HepG2 (cell line): Measurements from ENCODE around the gene GPR137. TPM values are rescaled to one million over a fixed set of nuclear protein-coding genes. Genes with fewer than 3 reads are reported as not detected.
A peak's percentile ranks its signal among the peaks of the same experiment; 100 is the strongest.

Experiments
- ETV6 ChIP-seq: sonication (generic); formaldehyde crosslinking; conservative IDR thresholded peaks from 2 replicates; pipeline ENCODE4 v1.4.0; 2020; ENCODE audit warnings: missing genetic modification reagents
- FOXC1 ChIP-seq: sonication (generic); formaldehyde crosslinking; IDR thresholded peaks from 2 replicates; pipeline ENCODE4 v1.8.0; 2022; ENCODE audit warnings: mild to moderate bottlenecking, missing genetic modification reagents, borderline replicate concordance
- MAFG ChIP-seq: sonication (generic); formaldehyde crosslinking; IDR thresholded peaks from 2 replicates; pipeline ENCODE4 v1.5.1; 2020; ENCODE audit warnings: mild to moderate bottlenecking, missing genetic modification reagents
- MYNN ChIP-seq: sonication (generic); formaldehyde crosslinking; IDR thresholded peaks from 2 replicates; pipeline ENCODE4 v1.4.0; 2020; ENCODE audit warnings: mild to moderate bottlenecking, low read depth, missing genetic modification reagents
- NCOA5 ChIP-seq: sonication (generic); formaldehyde crosslinking; IDR thresholded peaks from 2 replicates; pipeline ENCODE4 v1.4.0; 2020; ENCODE audit warnings: missing genetic modification reagents
- TRIM22 ChIP-seq: fragments of 450-650 bp; IDR thresholded peaks from 2 replicates; pipeline ENCODE4 v1.6.1; 2017
- ZBTB25 ChIP-seq: IDR thresholded peaks from 2 replicates; pipeline ENCODE4 v1.6.1; 2018; ENCODE audit warnings: missing genetic modification reagents
- ZBTB42 ChIP-seq: sonication (generic); formaldehyde crosslinking; IDR thresholded peaks from 2 replicates; pipeline ENCODE4 v1.5.0; 2020; ENCODE audit warnings: mild to moderate bottlenecking, missing genetic modification reagents
- ZNF335 ChIP-seq: sonication (generic); formaldehyde crosslinking; IDR thresholded peaks from 2 replicates; pipeline ENCODE4 v1.4.0; 2020; ENCODE audit warnings: missing genetic modification reagents
- ZNF383 ChIP-seq: sonication (generic); formaldehyde crosslinking; IDR thresholded peaks from 2 replicates; pipeline ENCODE4 v1.4.0; 2020; ENCODE audit warnings: missing genetic modification reagents, mild to moderate bottlenecking, borderline replicate concordance
- ZNF441 ChIP-seq: sonication (generic); formaldehyde crosslinking; IDR thresholded peaks from 2 replicates; pipeline ENCODE4 v1.7.0; 2021; ENCODE audit warnings: missing genetic modification reagents, borderline replicate concordance
- ZNF605 ChIP-seq: sonication (generic); formaldehyde crosslinking; IDR thresholded peaks from 2 replicates; pipeline ENCODE4 v1.8.0; 2022; ENCODE audit warnings: mild to moderate bottlenecking, missing genetic modification reagents
- ZNF772 ChIP-seq: sonication (generic); formaldehyde crosslinking; IDR thresholded peaks from 2 replicates; pipeline ENCODE4 v1.5.0; 2020; ENCODE audit warnings: mild to moderate bottlenecking, missing genetic modification reagents
- ZNF879 ChIP-seq: sonication (generic); formaldehyde crosslinking; IDR thresholded peaks from 2 replicates; pipeline ENCODE4 v1.8.1; 2023; ENCODE audit warnings: missing genetic modification reagents
- polyA plus RNA-seq, 8 experiments: library from polyadenylated mRNA; depleted of rRNA in 3 of 8; stranded (reverse) in 7 of 8; unstranded in 1 of 8; fragments of >200 nt; fragmentation: Illumina TruSeq in 4 of 8; extraction: Trizol in 4 of 8; gene quantifications; 2 replicates each; pipeline versions ENCODE4 v1.2.1 to v1.2.3, GENCODE V29; 2011 to 2016; ENCODE audit warnings: low read depth in 4 of 8, missing spikeins in 1 of 8, mixed read lengths in 1 of 8; ENCODE audit not compliant: insufficient read depth in 1 of 8
- total RNA-seq, 5 experiments: library from RNA; depleted of rRNA; stranded (reverse); fragments of >200 nt; fragmentation: Illumina TruSeq; extraction: Trizol; gene quantifications; 2 replicates each; pipeline ENCODE4 v1.2.3, GENCODE V29; 2016; ENCODE audit warnings: low read depth in 1 of 5
- TF ChIP-seq, protein P1 (sequence below): sonication (generic); formaldehyde crosslinking; IDR thresholded peaks from 2 replicates; pipeline ENCODE4 v1.4.0; 2020; ENCODE audit warnings: missing genetic modification reagents, mild to moderate bottlenecking, borderline replicate concordance
- TF ChIP-seq, protein P2 (sequence below): sonication (generic); formaldehyde crosslinking; IDR thresholded peaks from 2 replicates; pipeline ENCODE4 v1.5.1; 2020; ENCODE audit warnings: missing genetic modification reagents, mild to moderate bottlenecking, borderline replicate concordance
- TF ChIP-seq, protein P3 (sequence below): IDR thresholded peaks from 2 replicates; pipeline ENCODE4 v1.6.1; 2012; ENCODE audit warnings: low read depth, low read length, improper control_type of control experiment
- TF ChIP-seq, protein P4 (sequence below): sonication (generic); formaldehyde crosslinking; IDR thresholded peaks from 2 replicates; pipeline ENCODE4 v1.5.0; 2020; ENCODE audit warnings: mild to moderate bottlenecking, missing genetic modification reagents

Gene GPR137
- total and polyA plus RNA-seq, 2 of the 13 experiments (the other 11 are each of a cell fraction or from before 2014, with no cell fraction given), result 8.5 to 13.2 TPM

DNA sequence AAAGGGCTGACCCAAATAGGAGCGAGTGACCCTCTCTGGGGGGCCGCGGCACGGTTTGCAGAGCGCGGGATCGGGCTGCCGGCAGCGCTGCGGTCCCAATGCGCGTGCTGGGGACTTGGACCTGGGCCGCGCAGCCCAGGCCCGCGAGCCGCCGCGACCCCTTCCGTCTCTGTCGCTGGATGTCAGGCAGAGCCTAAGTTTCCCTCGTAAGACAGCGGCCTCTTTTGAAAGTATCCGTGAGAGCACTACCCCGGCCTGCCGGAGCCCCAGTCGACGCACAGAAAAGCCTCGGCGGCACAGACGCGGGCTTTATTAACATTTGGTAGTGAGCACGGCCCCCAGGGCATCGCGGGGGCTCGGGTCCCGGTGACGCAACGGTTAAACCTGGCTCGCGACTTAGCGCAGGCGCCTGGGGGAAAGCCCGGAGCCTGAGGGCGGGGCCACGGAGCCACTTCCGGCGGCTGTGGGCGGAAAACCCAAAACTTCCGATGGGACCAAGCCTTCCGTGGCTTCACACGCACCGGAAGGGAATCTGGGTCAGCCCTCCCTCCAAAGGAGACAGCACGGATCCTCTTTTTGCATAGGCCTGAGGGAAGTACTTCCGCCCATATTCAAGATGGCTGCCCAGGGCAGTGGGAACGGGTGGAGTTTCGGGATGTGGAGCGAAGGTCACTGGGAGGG is 16.0 kb upstream of the GPR137 start (continued):
- TF ChIP-seq, protein P1, sequence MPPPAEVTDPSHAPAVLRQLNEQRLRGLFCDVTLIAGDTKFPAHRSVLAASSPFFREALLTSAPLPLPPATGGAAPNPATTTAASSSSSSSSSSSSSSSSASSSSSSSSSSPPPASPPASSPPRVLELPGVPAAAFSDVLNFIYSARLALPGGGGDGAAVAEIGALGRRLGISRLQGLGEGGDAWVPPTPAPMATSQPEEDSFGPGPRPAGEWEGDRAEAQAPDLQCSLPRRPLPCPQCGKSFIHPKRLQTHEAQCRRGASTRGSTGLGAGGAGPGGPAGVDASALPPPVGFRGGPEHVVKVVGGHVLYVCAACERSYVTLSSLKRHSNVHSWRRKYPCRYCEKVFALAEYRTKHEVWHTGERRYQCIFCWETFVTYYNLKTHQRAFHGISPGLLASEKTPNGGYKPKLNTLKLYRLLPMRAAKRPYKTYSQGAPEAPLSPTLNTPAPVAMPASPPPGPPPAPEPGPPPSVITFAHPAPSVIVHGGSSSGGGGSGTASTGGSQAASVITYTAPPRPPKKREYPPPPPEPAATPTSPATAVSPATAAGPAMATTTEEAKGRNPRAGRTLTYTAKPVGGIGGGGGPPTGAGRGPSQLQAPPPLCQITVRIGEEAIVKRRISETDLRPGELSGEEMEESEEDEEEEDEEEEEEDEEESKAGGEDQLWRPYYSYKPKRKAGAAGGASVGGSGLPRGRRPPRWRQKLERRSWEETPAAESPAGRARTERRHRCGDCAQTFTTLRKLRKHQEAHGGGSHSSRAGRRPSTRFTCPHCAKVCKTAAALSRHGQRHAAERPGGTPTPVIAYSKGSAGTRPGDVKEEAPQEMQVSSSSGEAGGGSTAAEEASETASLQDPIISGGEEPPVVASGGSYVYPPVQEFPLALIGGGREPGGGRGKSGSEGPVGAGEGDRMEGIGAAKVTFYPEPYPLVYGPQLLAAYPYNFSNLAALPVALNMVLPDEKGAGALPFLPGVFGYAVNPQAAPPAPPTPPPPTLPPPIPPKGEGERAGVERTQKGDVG, result no peak
- TF ChIP-seq MYNN (CRISPR knock-in tag) (no peak), ETV6 (peak; percentile 5; the same call in 1 of the 2 replicates), ZNF383 (CRISPR knock-in tag) (no peak), TRIM22 (no peak), ZBTB25 (CRISPR knock-in tag) (peak; percentile 95), NCOA5 (CRISPR knock-in tag) (no peak), ZNF441 (CRISPR knock-in tag) (no peak), ZBTB42 (CRISPR knock-in tag) (no peak), ZNF772 (CRISPR knock-in tag) (no peak; the same call in 1 of the 2 replicates), MAFG (CRISPR knock-in tag) (no peak), ZNF605 (CRISPR knock-in tag) (no peak), ZNF879 (CRISPR knock-in tag) (no peak), FOXC1 (CRISPR knock-in tag) (no peak; the same call in 1 of the 2 replicates), ZNF335 (CRISPR knock-in tag) (peak; percentile 78; the same call in 1 of the 2 replicates)
- TF ChIP-seq, protein P2, sequence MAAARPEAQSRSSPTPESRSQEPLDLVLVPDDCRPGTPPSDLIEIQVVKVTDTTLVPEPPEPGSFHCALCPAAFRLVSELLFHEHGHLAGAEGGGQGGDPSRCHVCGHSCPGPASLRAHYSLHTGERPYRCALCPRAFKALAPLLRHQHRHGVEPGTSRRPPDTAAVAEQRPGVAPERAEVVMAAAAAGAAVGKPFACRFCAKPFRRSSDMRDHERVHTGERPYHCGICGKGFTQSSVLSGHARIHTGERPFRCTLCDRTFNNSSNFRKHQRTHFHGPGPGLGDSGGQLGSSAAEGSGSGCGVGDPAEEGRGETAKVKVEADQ (CRISPR knock-in tag), result no peak
- TF ChIP-seq, protein P3, sequence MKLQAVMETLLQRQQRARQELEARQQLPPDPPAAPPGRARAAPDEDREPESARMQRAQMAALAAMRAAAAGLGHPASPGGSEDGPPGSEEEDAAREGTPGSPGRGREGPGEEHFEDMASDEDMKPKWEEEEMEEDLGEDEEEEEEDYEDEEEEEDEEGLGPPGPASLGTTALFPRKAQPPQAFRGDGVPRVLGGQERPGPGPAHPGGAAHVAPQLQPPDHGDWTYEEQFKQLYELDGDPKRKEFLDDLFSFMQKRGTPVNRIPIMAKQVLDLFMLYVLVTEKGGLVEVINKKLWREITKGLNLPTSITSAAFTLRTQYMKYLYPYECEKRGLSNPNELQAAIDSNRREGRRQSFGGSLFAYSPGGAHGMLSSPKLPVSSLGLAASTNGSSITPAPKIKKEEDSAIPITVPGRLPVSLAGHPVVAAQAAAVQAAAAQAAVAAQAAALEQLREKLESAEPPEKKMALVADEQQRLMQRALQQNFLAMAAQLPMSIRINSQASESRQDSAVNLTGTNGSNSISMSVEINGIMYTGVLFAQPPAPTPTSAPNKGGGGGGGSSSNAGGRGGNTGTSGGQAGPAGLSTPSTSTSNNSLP, result no peak
- TF ChIP-seq, protein P4, sequence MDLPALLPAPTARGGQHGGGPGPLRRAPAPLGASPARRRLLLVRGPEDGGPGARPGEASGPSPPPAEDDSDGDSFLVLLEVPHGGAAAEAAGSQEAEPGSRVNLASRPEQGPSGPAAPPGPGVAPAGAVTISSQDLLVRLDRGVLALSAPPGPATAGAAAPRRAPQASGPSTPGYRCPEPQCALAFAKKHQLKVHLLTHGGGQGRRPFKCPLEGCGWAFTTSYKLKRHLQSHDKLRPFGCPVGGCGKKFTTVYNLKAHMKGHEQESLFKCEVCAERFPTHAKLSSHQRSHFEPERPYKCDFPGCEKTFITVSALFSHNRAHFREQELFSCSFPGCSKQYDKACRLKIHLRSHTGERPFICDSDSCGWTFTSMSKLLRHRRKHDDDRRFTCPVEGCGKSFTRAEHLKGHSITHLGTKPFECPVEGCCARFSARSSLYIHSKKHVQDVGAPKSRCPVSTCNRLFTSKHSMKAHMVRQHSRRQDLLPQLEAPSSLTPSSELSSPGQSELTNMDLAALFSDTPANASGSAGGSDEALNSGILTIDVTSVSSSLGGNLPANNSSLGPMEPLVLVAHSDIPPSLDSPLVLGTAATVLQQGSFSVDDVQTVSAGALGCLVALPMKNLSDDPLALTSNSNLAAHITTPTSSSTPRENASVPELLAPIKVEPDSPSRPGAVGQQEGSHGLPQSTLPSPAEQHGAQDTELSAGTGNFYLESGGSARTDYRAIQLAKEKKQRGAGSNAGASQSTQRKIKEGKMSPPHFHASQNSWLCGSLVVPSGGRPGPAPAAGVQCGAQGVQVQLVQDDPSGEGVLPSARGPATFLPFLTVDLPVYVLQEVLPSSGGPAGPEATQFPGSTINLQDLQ (CRISPR knock-in tag), result no peak
